BJ (cell line): ENCODE measurements around the gene MTG2. TPM values are rescaled to one million over a fixed set of nuclear protein-coding genes. Genes with fewer than 3 reads are reported as not detected.

Source experiments
- CTCF ChIA-PET: fragments of 350-600 bp; formaldehyde crosslinking; extraction: SDS; loops from one replicate; lab custom pipeline; 2021; ENCODE audit warnings: antibody characterized with exemption, inconsistent platforms; lab: Yijun Ruan, JAX
- POLR2A ChIA-PET: fragments of 300-600 bp; sonication (Branson Sonifier 250); formaldehyde crosslinking; extraction: SDS; loops from one replicate; lab custom pipeline; 2021; ENCODE audit warnings: antibody characterized with exemption; lab: Charles Lee
- DNase-seq: peaks from one replicate; pipeline ENCODE4 v3.0.0-alpha.2; 2011; ENCODE audit warnings: low read depth
- H3K27me3 ChIP-seq: 2 replicates; pipeline ENCODE4 v1.6.0; 2011; ENCODE audit warnings: low read length; ENCODE audit not compliant: control insufficient read depth, insufficient read depth
- H3K36me3 ChIP-seq: 2 replicates; pipeline ENCODE4 v1.5.1; 2011; ENCODE audit warnings: low read length; ENCODE audit not compliant: control insufficient read depth, insufficient read depth
- H3K4me3 ChIP-seq: 2 replicates; pipeline ENCODE4 v1.5.1; 2011; ENCODE audit warnings: low read depth, mild to moderate bottlenecking, control low read depth, low read length
- polyA plus RNA-seq: library from polyadenylated mRNA; depleted of rRNA; stranded (reverse); fragments of >200 nt; gene quantifications from 2 replicates; pipeline ENCODE4 v1.2.3, GENCODE V29; 2011
- TF ChIP-seq, protein P1 (sequence below): IDR thresholded peaks from 2 replicates; pipeline ENCODE4 v1.5.1; 2011; ENCODE audit warnings: low read depth, mild to moderate bottlenecking, control low read depth, inconsistent platforms, low read length, moderate library complexity; ENCODE audit not compliant: insufficient read depth

The MTG2 gene
- polyA plus RNA-seq, 1 experiment: 19.3 TPM

- DNase-seq: no peak
- H3K4me3 ChIP-seq: no peak overlapping the region
- H3K27me3 ChIP-seq: peaks cover 2% of the 10 kb centered on the region
- H3K36me3 ChIP-seq: no peaks in the 10 kb centered on the region
- ChIA-PET POLR2A (no interaction called here), CTCF (no interaction called here)
- TF ChIP-seq, protein P1, sequence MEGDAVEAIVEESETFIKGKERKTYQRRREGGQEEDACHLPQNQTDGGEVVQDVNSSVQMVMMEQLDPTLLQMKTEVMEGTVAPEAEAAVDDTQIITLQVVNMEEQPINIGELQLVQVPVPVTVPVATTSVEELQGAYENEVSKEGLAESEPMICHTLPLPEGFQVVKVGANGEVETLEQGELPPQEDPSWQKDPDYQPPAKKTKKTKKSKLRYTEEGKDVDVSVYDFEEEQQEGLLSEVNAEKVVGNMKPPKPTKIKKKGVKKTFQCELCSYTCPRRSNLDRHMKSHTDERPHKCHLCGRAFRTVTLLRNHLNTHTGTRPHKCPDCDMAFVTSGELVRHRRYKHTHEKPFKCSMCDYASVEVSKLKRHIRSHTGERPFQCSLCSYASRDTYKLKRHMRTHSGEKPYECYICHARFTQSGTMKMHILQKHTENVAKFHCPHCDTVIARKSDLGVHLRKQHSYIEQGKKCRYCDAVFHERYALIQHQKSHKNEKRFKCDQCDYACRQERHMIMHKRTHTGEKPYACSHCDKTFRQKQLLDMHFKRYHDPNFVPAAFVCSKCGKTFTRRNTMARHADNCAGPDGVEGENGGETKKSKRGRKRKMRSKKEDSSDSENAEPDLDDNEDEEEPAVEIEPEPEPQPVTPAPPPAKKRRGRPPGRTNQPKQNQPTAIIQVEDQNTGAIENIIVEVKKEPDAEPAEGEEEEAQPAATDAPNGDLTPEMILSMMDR: no peak
Observed at GRCh38 chr20:62212299-62212698, 29.5 kb downstream of the MTG2 start.

GRCh38 chr20:62214067-62214466, 31.2 kb downstream of the MTG2 start:
- TF ChIP-seq, protein P1: no peak
- no peak for DNase-seq
- peaks cover 14% of the 10 kb centered on the region for H3K27me3 ChIP-seq
- POLR2A ChIA-PET: no interaction called here
- no peak overlapping the region for H3K4me3 ChIP-seq
- H3K36me3 ChIP-seq: no peaks in the 10 kb centered on the region
- CTCF ChIA-PET: no interaction called here

DNA sequence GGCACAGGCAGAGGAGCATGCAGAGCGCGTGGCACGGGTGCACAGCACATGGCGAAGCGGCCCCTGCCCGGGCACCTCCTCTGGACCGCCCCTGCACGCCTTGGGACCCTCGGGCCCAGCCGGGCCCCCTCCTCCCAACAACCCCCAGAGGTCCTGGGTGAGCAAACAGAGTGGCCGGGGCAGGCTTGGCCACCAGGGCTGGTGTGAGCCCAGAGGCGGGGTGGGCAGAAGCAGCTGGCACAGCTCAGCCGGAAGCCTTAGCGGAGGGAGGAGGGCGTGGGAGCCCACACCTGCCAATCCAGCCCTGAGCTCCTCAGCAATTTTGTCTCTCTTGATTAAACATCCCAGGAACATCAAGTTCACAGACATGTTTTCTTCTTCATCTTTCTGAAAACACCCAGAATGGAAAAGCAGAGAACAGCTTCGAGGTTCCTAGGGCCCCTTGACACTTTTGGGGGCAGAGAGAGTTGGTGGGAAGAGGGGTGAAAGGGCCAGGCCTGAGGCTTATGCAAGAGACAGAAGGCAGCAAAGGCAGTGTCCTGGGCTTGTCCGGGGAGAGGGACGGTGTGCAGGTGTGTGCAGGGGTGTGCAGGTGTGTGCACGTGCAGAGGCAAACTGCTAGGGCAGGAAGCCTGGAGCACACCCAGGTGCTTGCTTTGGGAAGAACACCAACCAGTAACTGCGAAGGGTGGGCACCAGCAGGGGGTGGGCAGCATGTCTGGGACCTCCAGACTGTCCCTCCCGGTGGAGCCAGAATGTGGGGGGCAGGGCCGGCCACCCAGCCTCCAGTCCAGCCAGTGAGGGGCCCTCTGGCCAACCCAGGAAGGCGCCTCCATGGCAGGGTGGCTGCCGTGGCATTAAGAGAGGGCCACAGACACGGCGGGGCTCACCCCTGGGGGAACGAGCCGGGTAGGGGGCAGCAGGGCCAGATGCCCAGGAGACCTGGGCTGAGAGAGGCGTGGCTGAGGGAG, 32.5 kb downstream of the MTG2 start:
- H3K27me3 ChIP-seq: peaks cover 18% of the 10 kb centered on the region
- H3K4me3 ChIP-seq: no peak overlapping the region
- H3K36me3 ChIP-seq: no peaks in the 10 kb centered on the region
- ChIA-PET CTCF (no interaction called here), POLR2A (no interaction called here)
- DNase-seq: no peak
- TF ChIP-seq, protein P1: no peak

DNA sequence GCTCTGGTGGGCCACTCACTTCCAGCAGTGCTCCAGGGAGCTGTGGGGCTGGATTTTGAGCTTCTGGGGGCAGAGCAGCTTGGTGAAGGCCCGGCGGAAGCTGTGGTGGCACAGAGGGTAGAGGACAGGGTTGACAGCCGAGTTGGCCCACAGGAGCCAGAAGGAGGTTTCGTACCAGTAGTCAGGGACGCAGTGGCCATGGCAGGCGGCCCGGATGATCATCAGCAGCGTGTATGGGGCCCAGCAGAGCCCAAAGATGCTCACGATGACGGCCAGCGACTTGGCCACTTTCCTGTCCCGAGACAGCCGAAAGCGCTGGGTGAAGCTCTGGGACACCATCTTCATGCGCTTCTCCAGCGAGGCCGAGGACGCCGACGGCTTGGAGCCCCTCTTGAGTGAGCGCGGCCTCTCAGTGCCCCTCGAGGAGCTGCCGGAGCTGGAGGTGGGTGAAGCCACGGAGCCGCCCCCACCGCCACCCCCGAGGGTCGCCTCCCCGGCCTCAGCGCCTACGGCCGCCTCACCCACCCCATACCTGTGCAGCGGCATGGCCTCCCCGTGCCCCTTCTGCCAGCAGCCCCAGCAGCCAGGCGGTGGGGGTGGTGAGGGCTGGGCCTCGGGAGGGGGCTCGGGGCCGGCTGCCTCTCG, 33.3 kb downstream of the MTG2 start:
- DNase-seq: no peak
- Histone ChIP-seq H3K27me3 (peaks cover 20% of the 10 kb centered on the region), H3K4me3 (no peak overlapping the region), H3K36me3 (no peaks in the 10 kb centered on the region)
- TF ChIP-seq, protein P1: no peak
- ChIA-PET POLR2A (no interaction called here), CTCF (no interaction called here)
